Endothelial cell of umbilical vein (primary cell): ENCODE data around the gene QRFPR.

Experiments used
- CTCF ChIP-seq, 2 donors: IDR thresholded peaks; 1 replicate in 1 of 2; 2 replicates in 1 of 2; pipeline ENCODE4 v1.5.1; 2011; ENCODE audit warnings: low read length in 2 of 2, mild to moderate bottlenecking in 2 of 2, moderate library complexity in 2 of 2, control low read depth in 1 of 2, inconsistent platforms in 1 of 2, low read depth in 1 of 2; ENCODE audit not compliant: insufficient read depth in 1 of 2; ENCODE audit errors: extremely low read depth in 1 of 2
- EZH2 ChIP-seq: IDR thresholded peaks from 2 replicates; pipeline ENCODE4 v1.6.1; 2012; ENCODE audit warnings: borderline replicate concordance, low read depth, mild to moderate bottlenecking, moderate library complexity, low read length, inconsistent platforms; ENCODE audit not compliant: severe bottlenecking
- GATA2 ChIP-seq: IDR thresholded peaks from 2 replicates; pipeline ENCODE4 v1.7.0; 2011; ENCODE audit warnings: low read depth, mild to moderate bottlenecking, moderate library complexity, mixed read lengths, low read length; ENCODE audit not compliant: insufficient read length, insufficient read depth
- POLR2A ChIP-seq: IDR thresholded peaks from 2 replicates; pipeline ENCODE4 v1.6.1; 2012; ENCODE audit warnings: low read depth, mild to moderate bottlenecking, control low read depth, low read length
- POLR2AphosphoS5 ChIP-seq: IDR thresholded peaks from 2 replicates; pipeline ENCODE4 v1.6.1; 2012; ENCODE audit warnings: low read depth, mild to moderate bottlenecking, control low read depth, low read length, moderate library complexity; ENCODE audit not compliant: insufficient read depth

GRCh38 chr4:121308828-121309227, 72.0 kb downstream of the QRFPR start:
- TF ChIP-seq EZH2 (no peak), POLR2AphosphoS5 (no peak), CTCF (IDR thresholded peaks at IDR 0.05; ENCODE audit: extremely low read depth in 1 of 2, insufficient read depth in 1 of 2, low read depth in 1 of 2, low read length in 2 of 2) (no peak), POLR2A (no peak), GATA2 (no peak)
